Endothelial cell of umbilical vein (primary cell): ENCODE measurements around the gene HMGA1. TPM values are rescaled to one million over a fixed set of nuclear protein-coding genes. Genes with fewer than 3 reads are reported as not detected.
A peak's percentile ranks its signal among the peaks of the same experiment; 100 is the strongest.

Experiments
- Bru-seq: library from RNA; stranded (reverse); fragments of 400-500 nt; gene quantifications from one replicate; lab custom pipeline; 2021; lab: Mats Ljungman, UMichigan
- BruChase-seq, 2 experiments: library from RNA; stranded (reverse); fragments of 400-500 nt; gene quantifications; one replicate each; lab custom pipeline; 2021; lab: Mats Ljungman, UMichigan
- BruUV-seq: library from RNA; stranded (reverse); fragments of 400-500 nt; replicated peaks from 2 replicates; lab custom pipeline; 2021; lab: Mats Ljungman, UMichigan
- CTCF ChIA-PET: fragments of 300-600, 350-600 bp; sonication (Branson Sonifier 250); formaldehyde crosslinking; loops from one replicate; lab custom pipeline; 2021; ENCODE audit warnings: antibody characterized with exemption, inconsistent platforms; lab: Charles Lee
- POLR2A ChIA-PET: fragments of 300-600, 350-600 bp; sonication (Branson Sonifier 250); formaldehyde crosslinking; loops from one replicate; lab custom pipeline; 2021; ENCODE audit warnings: antibody characterized with exemption, inconsistent platforms; lab: Charles Lee
- DNase-seq: peaks from one replicate; pipeline ENCODE4 v3.0.0-alpha.2; 2011; ENCODE audit warnings: low read depth, low spot score
- FAIRE-seq: peaks from 2 replicates; lab custom pipeline; 2011; peaks lifted over from hg19 to GRCh38; lab: Jason Lieb, UNC
- H2AFZ ChIP-seq: 2 replicates; pipeline ENCODE4 v1.6.0; 2012; ENCODE audit warnings: low read depth, low read length, control low read depth, inconsistent platforms
- H3K27ac ChIP-seq: 2 replicates; pipeline ENCODE4 v1.5.1; 2011; ENCODE audit warnings: low read depth, mild to moderate bottlenecking, control low read depth, low read length, moderate library complexity; ENCODE audit not compliant: insufficient read depth
- H3K27me3 ChIP-seq, 2 experiments: 2 replicates each; pipeline versions ENCODE4 v1.6.0 to v1.6.1; 2011; ENCODE audit warnings: low read length in 2 of 2, mixed read lengths in 1 of 2; ENCODE audit not compliant: control insufficient read depth in 2 of 2, insufficient read depth in 2 of 2
- H3K36me3 ChIP-seq, 2 experiments: 2 replicates in 1 of 2; 3 replicates in 1 of 2; pipeline ENCODE4 v1.5.1; 2011; ENCODE audit warnings: low read length in 2 of 2, mild to moderate bottlenecking in 1 of 2, moderate library complexity in 1 of 2; ENCODE audit not compliant: control insufficient read depth in 2 of 2, insufficient read depth in 2 of 2; ENCODE audit errors: extremely low read depth in 1 of 2
- H3K4me1 ChIP-seq: 3 replicates; pipeline ENCODE4 v1.5.1; 2011; ENCODE audit warnings: mild to moderate bottlenecking, low read length; ENCODE audit not compliant: control insufficient read depth, insufficient read depth; ENCODE audit errors: extremely low read depth
- H3K4me2 ChIP-seq: 2 replicates; pipeline ENCODE4 v1.6.1; 2011; ENCODE audit warnings: low read length, control low read depth, mixed read lengths; ENCODE audit not compliant: insufficient read depth
- H3K4me3 ChIP-seq, 3 experiments: fragments of 200-600 bp in 1 of 3; sonication (generic), shearing (Covaris generic) in 1 of 3; replicated peaks in 1 of 3; 2 replicates each; pipeline ENCODE4 v1.5.1; 2011 to 2016; ENCODE audit warnings: control low read depth in 3 of 3, low read length in 3 of 3, mild to moderate bottlenecking in 2 of 3, inconsistent platforms in 1 of 3, low read depth in 1 of 3, moderate library complexity in 1 of 3; ENCODE audit not compliant: insufficient read depth in 1 of 3
- H3K79me2 ChIP-seq: 2 replicates; pipeline ENCODE4 v1.6.0; 2012; ENCODE audit warnings: low read length, inconsistent platforms; ENCODE audit not compliant: control insufficient read depth, insufficient read depth
- H3K9ac ChIP-seq: replicated peaks from 2 replicates; pipeline ENCODE3; 2011; ENCODE audit warnings: low read length, control low read depth; ENCODE audit not compliant: insufficient read depth; ENCODE audit errors: extremely low read depth
- H3K9me1 ChIP-seq: replicated peaks from 3 replicates; pipeline ENCODE4 v1.6.0; 2011; ENCODE audit warnings: mild to moderate bottlenecking, low read length; ENCODE audit not compliant: control insufficient read depth, insufficient read depth; ENCODE audit errors: extremely low read depth
- H3K9me3 ChIP-seq: replicated peaks from 2 replicates; pipeline ENCODE4 v1.5.1; 2012; ENCODE audit warnings: low read length, inconsistent platforms; ENCODE audit not compliant: control insufficient read depth, insufficient read depth
- H4K20me1 ChIP-seq: replicated peaks from 2 replicates; pipeline ENCODE3; 2011; ENCODE audit warnings: mild to moderate bottlenecking, low read length; ENCODE audit not compliant: control insufficient read depth, insufficient read depth; ENCODE audit errors: extremely low read depth
- CTCF ChIP-seq, 2 donors: IDR thresholded peaks; 1 replicate in 1 of 2; 2 replicates in 1 of 2; pipeline ENCODE4 v1.5.1; 2011; ENCODE audit warnings: low read length in 2 of 2, mild to moderate bottlenecking in 2 of 2, moderate library complexity in 2 of 2, control low read depth in 1 of 2, inconsistent platforms in 1 of 2, low read depth in 1 of 2; ENCODE audit not compliant: insufficient read depth in 1 of 2; ENCODE audit errors: extremely low read depth in 1 of 2
- EZH2 ChIP-seq: IDR thresholded peaks from 2 replicates; pipeline ENCODE4 v1.6.1; 2012; ENCODE audit warnings: borderline replicate concordance, low read depth, mild to moderate bottlenecking, moderate library complexity, low read length, inconsistent platforms; ENCODE audit not compliant: severe bottlenecking
- FOS ChIP-seq: IDR thresholded peaks from 2 replicates; pipeline ENCODE4 v1.6.1; 2011; ENCODE audit warnings: mild to moderate bottlenecking, low read length, moderate library complexity, borderline replicate concordance; ENCODE audit not compliant: insufficient read depth
- GATA2 ChIP-seq: IDR thresholded peaks from 2 replicates; pipeline ENCODE4 v1.7.0; 2011; ENCODE audit warnings: low read depth, mild to moderate bottlenecking, moderate library complexity, mixed read lengths, low read length; ENCODE audit not compliant: insufficient read length, insufficient read depth
- MAX ChIP-seq: IDR thresholded peaks from 2 replicates; pipeline ENCODE4 v1.6.1; 2011; ENCODE audit not compliant: insufficient read depth, insufficient read length
- POLR2A ChIP-seq: IDR thresholded peaks from 2 replicates; pipeline ENCODE4 v1.6.1; 2012; ENCODE audit warnings: low read depth, mild to moderate bottlenecking, control low read depth, low read length
- POLR2AphosphoS5 ChIP-seq: IDR thresholded peaks from 2 replicates; pipeline ENCODE4 v1.6.1; 2012; ENCODE audit warnings: low read depth, mild to moderate bottlenecking, control low read depth, low read length, moderate library complexity; ENCODE audit not compliant: insufficient read depth
- dilution Hi-C: fragments of 300-500 bp; cut with MboI; formaldehyde crosslinking; loops from one replicate; pipeline ENCODE4 v1.15.0; 2019; ENCODE audit warnings: low sequenced_read_pairs; ENCODE audit not compliant: extremely low pct_ligation_motif_present
- intact Hi-C: fragments of 100-400 bp; cut with micrococcal nuclease; formaldehyde crosslinking; loops from one replicate; pipeline ENCODE4 v1.10.0; 2022
- long read RNA-seq: library from polyadenylated mRNA; stranded (forward); transcript quantifications from one replicate; pipeline ENCODE4 v2.0.0, GENCODE V29; 2021
- polyA minus RNA-seq, 3 experiments: library from RNA; depleted of rRNA, polyadenylated mRNA; stranded (reverse); fragments of >200 nt; gene quantifications; 1 replicate in 1 of 3; 2 replicates in 2 of 3; pipeline ENCODE4 v1.2.3, GENCODE V29; 2011
- polyA plus RNA-seq, 4 experiments: library from polyadenylated mRNA; depleted of rRNA in 3 of 4; stranded (reverse) in 3 of 4; unstranded in 1 of 4; fragments of >200 nt; gene quantifications; 2 replicates each; pipeline versions ENCODE4 v1.2.1 to v1.2.3, GENCODE V29; 2011 to 2012; ENCODE audit warnings: missing spikeins in 1 of 4
- total RNA-seq: library from RNA; stranded (reverse); gene quantifications from 2 replicates; pipeline ENCODE4 v1.2.3, GENCODE V29; 2021

The HMGA1 gene
- total RNA-seq (1,031 and 1,108 TPM in 2 replicates), polyA plus RNA-seq (416 and 425 TPM in 2 replicates), polyA minus RNA-seq (125 and 180 TPM in 2 replicates), Bru-seq, nascent RNA (percentile 95 among the genes with signal in this experiment), BruChase-seq, experiment 1, labeled RNA remaining after a 6-hour chase (percentile 99 among the genes with signal in this experiment), BruChase-seq, experiment 2, labeled RNA remaining after a 2-hour chase (percentile 97 among the genes with signal in this experiment)
- polyA plus RNA-seq (2011; cell fraction: cytosol; rRNA removed), result 293 and 339 TPM in 2 replicates
- 140 and 158 TPM in 2 replicates for polyA plus RNA-seq (2011; cell fraction: nucleus; rRNA removed)
- polyA plus RNA-seq (2012), result 703 and 761 TPM in 2 replicates
- 119 TPM for polyA minus RNA-seq (2011; cell fraction: cytosol; rRNA and poly(A)+ RNA removed)
- 49.5 and 60.6 TPM in 2 replicates for polyA minus RNA-seq (2011; cell fraction: nucleus; rRNA and poly(A)+ RNA removed)
- long read RNA-seq, transcript HMGA1-204 (6 exons, 1,887 nt), result minor isoform, 408 of 4,804 reads
- long read RNA-seq, transcript HMGA1-206 (5 exons, 716 nt), result minor isoform, 338 of 4,804 reads
- long read RNA-seq, transcript HMGA1-205 (5 exons, 2,159 nt), result minor isoform, 769 of 4,804 reads
- long read RNA-seq, transcript HMGA1-201 (6 exons, 1,920 nt), result major isoform, 939 of 4,804 reads
- long read RNA-seq, partial matches to known transcripts, result 61 of 4,804 reads
- long read RNA-seq, other reads (novel, unspliced or antisense), result 2,261 of 4,804 reads

GRCh38 chr6:34236443-34237315, at the start of gene HMGA1:
Gene HMGA1 (plus strand): TSS chr6:34236873. CDS start chr6:34240781, 3,908 bp downstream.
- peak within 1 kb of the TSS; percentile 82 for H3K9ac ChIP-seq
- no TSS peak for BruUV-seq
- peak within 1 kb of the TSS; percentile 91 for H3K27ac ChIP-seq
- no peak within 1 kb of the TSS for H2AFZ ChIP-seq
- no peaks in the 10 kb centered on the region for H3K9me1 ChIP-seq
- H3K9me3 ChIP-seq, result no peaks in the 10 kb centered on the region
- ChIA-PET CTCF (interaction anchor here (0.7 to 2.0 kb wide), 9 partner anchors 11 to 186 kb away, joined by 3 to 23 read pairs (median 8); no protein-coding TSS in a partner anchor), POLR2A (interaction anchor here (0.7 to 2.0 kb wide), 11 partner anchors 8 to 1265 kb away, joined by 3 to 35 read pairs (median 4); partner anchors contain the start of gene SMIM29)
- H3K79me2 ChIP-seq, result peaks cover 49% of the 10 kb centered on the region
- intact Hi-C loops (loop anchor here (1.0 to 5.0 kb wide), 4 partner anchors 8 to 521 kb away; partner anchors contain the start of gene SNRPC), dilution Hi-C loops (no loop called here)
- peak within 1 kb of the TSS; percentile 94 for H3K4me2 ChIP-seq
- peak within 1 kb of the TSS; percentile 94 to 98 (median 97) for H3K4me3 ChIP-seq
- FAIRE-seq (peak; percentile 93), DNase-seq (peak; percentile 88)
- no peaks in the 10 kb centered on the region for H3K27me3 ChIP-seq
- peaks cover 43% of the 10 kb centered on the region for H3K4me1 ChIP-seq
- H4K20me1 ChIP-seq, result no peaks in the 10 kb centered on the region
- peak; percentile 13 for TF ChIP-seq FOS
- no peak for TF ChIP-seq MAX
- no peak for TF ChIP-seq CTCF (IDR thresholded peaks at IDR 0.05; ENCODE audit: extremely low read depth in 1 of 2, insufficient read depth in 1 of 2, low read depth in 1 of 2, low read length in 2 of 2)
- TF ChIP-seq POLR2AphosphoS5, result peak; percentile 99
- TF ChIP-seq POLR2A, result peak; percentile 98
- TF ChIP-seq EZH2, result no peak
- no peak for TF ChIP-seq GATA2
- H3K36me3 ChIP-seq, result peaks cover 2 to 5% of the 10 kb centered on the region in 2 experiments
